Subcutaneous abdominal adipose tissue (tissue), 5 donors: ENCODE results near the gene ZNF440.
A peak's percentile ranks its signal among the peaks of the same experiment; 100 is the strongest.

Experiments used
- H3K27ac ChIP-seq: one replicate; pipeline ENCODE4 v1.7.0; 2013; ENCODE audit warnings: low read depth, mild to moderate bottlenecking, inconsistent platforms, low read length, moderate library complexity
- H3K27me3 ChIP-seq, 5 donors: one replicate each; pipeline ENCODE4 v1.7.0; 2013; ENCODE audit warnings: low read length in 5 of 5, inconsistent platforms in 1 of 5; ENCODE audit not compliant: control insufficient read depth in 5 of 5, insufficient read depth in 4 of 5
- H3K36me3 ChIP-seq, 5 donors: one replicate each; pipeline ENCODE4 v1.7.0; 2013; ENCODE audit warnings: low read length in 5 of 5; ENCODE audit not compliant: control insufficient read depth in 5 of 5, insufficient read depth in 5 of 5
- H3K4me1 ChIP-seq, 5 donors: one replicate each; pipeline ENCODE4 v1.7.0; 2013; ENCODE audit warnings: low read length in 5 of 5, mild to moderate bottlenecking in 3 of 5, moderate library complexity in 1 of 5; ENCODE audit not compliant: control insufficient read depth in 5 of 5, insufficient read depth in 5 of 5
- H3K4me3 ChIP-seq, 5 donors: one replicate each; pipeline ENCODE4 v1.7.0; 2013; ENCODE audit warnings: low read length in 5 of 5, low read depth in 1 of 5
- H3K9ac ChIP-seq, 5 donors: one replicate each; pipeline ENCODE4 v1.7.0; 2013; ENCODE audit warnings: low read length in 5 of 5, mild to moderate bottlenecking in 4 of 5, moderate library complexity in 3 of 5
- H3K9me3 ChIP-seq, 5 donors: one replicate each; pipeline ENCODE4 v1.7.0; 2013; ENCODE audit warnings: low read length in 5 of 5; ENCODE audit not compliant: control insufficient read depth in 5 of 5
- donor health status: healthy.
- donor health status: healthy.
- donor health status: healthy.
- donor health status: healthy.
- donor health status: healthy.

ZNF440 gene

GRCh38 chr19:11784356-11784755 lies 29.7 kb upstream of the ZNF440 start:
- Histone ChIP-seq H3K27me3 (no peaks in the 10 kb centered on the region), H3K27ac (no peak overlapping the region), H3K36me3 (peaks cover 20 to 33% (median 24%) of the 10 kb centered on the region in 5 donors), H3K9me3 (peaks cover 49 to 88% (median 66%) of the 10 kb centered on the region in 5 donors), H3K4me1 (peaks cover 0 to 3% (median 0%) of the 10 kb centered on the region in 5 donors), H3K4me3 (peak overlapping the region in 2 of 5 donors; percentile 32 to 38), H3K9ac (no peak overlapping the region)

GRCh38 chr19:11787536-11787935 lies 26.5 kb upstream of the ZNF440 start:
- H3K4me3 ChIP-seq: no peak overlapping the region
- no peak overlapping the region for H3K27ac ChIP-seq
- peaks cover 0 to 6% (median 0%) of the 10 kb centered on the region in 5 donors for H3K36me3 ChIP-seq
- no peaks in the 10 kb centered on the region for H3K4me1 ChIP-seq
- H3K27me3 ChIP-seq: no peaks in the 10 kb centered on the region
- H3K9me3 ChIP-seq: peaks cover 22 to 66% (median 43%) of the 10 kb centered on the region in 5 donors
- no peak overlapping the region for H3K9ac ChIP-seq

GRCh38 chr19:11792942-11793341 lies 21.1 kb upstream of the ZNF440 start:
- Histone ChIP-seq H3K36me3 (no peaks in the 10 kb centered on the region), H3K4me3 (no peak overlapping the region), H3K9ac (no peak overlapping the region), H3K4me1 (peaks cover 3 to 9% (median 7%) of the 10 kb centered on the region in 5 donors), H3K9me3 (peaks cover 0 to 19% (median 5%) of the 10 kb centered on the region in 5 donors), H3K27me3 (no peaks in the 10 kb centered on the region), H3K27ac (no peak overlapping the region)

- Histone ChIP-seq H3K4me3 (peak overlapping the region; percentile 71 to 97 (median 87)), H3K27ac (no peak overlapping the region), H3K36me3 (no peaks in the 10 kb centered on the region), H3K9ac (peak overlapping the region in 1 of 5 donors; percentile 69), H3K4me1 (peaks cover 3 to 19% (median 18%) of the 10 kb centered on the region in 5 donors), H3K27me3 (no peaks in the 10 kb centered on the region), H3K9me3 (no peaks in the 10 kb centered on the region)
Observed at GRCh38 chr19:11797491-11797890, 16.6 kb upstream of the ZNF440 start.

- peak within 1 kb of the TSS; percentile 41 for H3K27ac ChIP-seq
- H3K27me3 ChIP-seq: no peaks in the 10 kb centered on the region
- no peaks in the 10 kb centered on the region for H3K36me3 ChIP-seq
- H3K9ac ChIP-seq: peak within 1 kb of the TSS; percentile 28 to 95 (median 91)
- H3K4me3 ChIP-seq: peak within 1 kb of the TSS; percentile 71 to 97 (median 87)
- H3K4me1 ChIP-seq: peaks cover 3 to 19% (median 18%) of the 10 kb centered on the region in 5 donors
- H3K9me3 ChIP-seq: no peaks in the 10 kb centered on the region
Observed at GRCh38 chr19:11798391-11799330, 15.4 kb upstream of the ZNF440 start, which contains the start of gene ZNF491. Gene ZNF491, plus strand, starts transcription at chr19:11798523. Its CDS starts 7,431 bp downstream, at chr19:11805954.

GRCh38 chr19:11806354-11807098 lies 7.5 kb upstream of the ZNF440 start:
- Histone ChIP-seq H3K27me3 (peaks cover 0 to 5% (median 0%) of the 10 kb centered on the region in 5 donors), H3K9ac (peak overlapping the region in 1 of 5 donors; percentile 29), H3K36me3 (peaks cover 10 to 19% (median 13%) of the 10 kb centered on the region in 5 donors), H3K27ac (no peak overlapping the region), H3K9me3 (peaks cover 16 to 29% (median 25%) of the 10 kb centered on the region in 5 donors), H3K4me1 (peaks cover 0 to 7% (median 0%) of the 10 kb centered on the region in 5 donors), H3K4me3 (peak overlapping the region in 4 of 5 donors; percentile 18 to 39 (median 34))

- Histone ChIP-seq H3K4me1 (peaks cover 0 to 7% (median 0%) of the 10 kb centered on the region in 5 donors), H3K27ac (no peak overlapping the region), H3K27me3 (peaks cover 0 to 5% (median 0%) of the 10 kb centered on the region in 5 donors), H3K36me3 (peaks cover 10 to 19% (median 13%) of the 10 kb centered on the region in 5 donors), H3K4me3 (peak overlapping the region in 4 of 5 donors; percentile 18 to 39 (median 34)), H3K9ac (no peak overlapping the region), H3K9me3 (peaks cover 16 to 29% (median 25%) of the 10 kb centered on the region in 5 donors)
Observed at GRCh38 chr19:11807099-11807380, 7.0 kb upstream of the ZNF440 start.

GRCh38 chr19:11813703-11814028 lies 407 bp upstream of the ZNF440 start:
- H3K36me3 ChIP-seq: no peaks in the 10 kb centered on the region
- no peaks in the 10 kb centered on the region for H3K9me3 ChIP-seq
- peak overlapping the region in 4 of 5 donors; percentile 23 to 99 (median 88) for H3K9ac ChIP-seq
- H3K27me3 ChIP-seq: no peaks in the 10 kb centered on the region
- peak overlapping the region; percentile 90 to 98 (median 97) for H3K4me3 ChIP-seq
- peaks cover 3 to 17% (median 12%) of the 10 kb centered on the region in 5 donors for H3K4me1 ChIP-seq
- H3K27ac ChIP-seq: no peak overlapping the region

GRCh38 chr19:11814700-11815035 lies 595 bp downstream of the ZNF440 start:
- peak overlapping the region; percentile 84 for H3K27ac ChIP-seq
- peak overlapping the region; percentile 56 to 99 (median 90) for H3K9ac ChIP-seq
- H3K4me1 ChIP-seq: peaks cover 3 to 17% (median 12%) of the 10 kb centered on the region in 5 donors
- no peaks in the 10 kb centered on the region for H3K9me3 ChIP-seq
- no peaks in the 10 kb centered on the region for H3K27me3 ChIP-seq
- peak overlapping the region; percentile 87 to 98 (median 93) for H3K4me3 ChIP-seq
- H3K36me3 ChIP-seq: no peaks in the 10 kb centered on the region
